Measurements from ENCODE around the gene SHE. TPM values are rescaled to one million over a fixed set of nuclear protein-coding genes. Genes with fewer than 3 reads are reported as not detected.

The SHE gene
- polyA plus RNA-seq, 1 donor from 2014 or later = 0.04 TPM

- Histone ChIP-seq H3K9ac (ENCODE audit: low read length) (no peak overlapping the region), H2AFZ (ENCODE audit: low read depth, low read length) (no peak overlapping the region), H4K20me1 (ENCODE audit: insufficient read depth) (no peaks in the 10 kb centered on the region), H3K4me2 (ENCODE audit: low read length) (no peak overlapping the region), H3K27me3 (ENCODE audit: insufficient read depth, low read depth, low read length) (no peaks in the 10 kb centered on the region), H3K9me3 (ENCODE audit: low read length) (no peaks in the 10 kb centered on the region), H3F3A (ENCODE audit: insufficient read depth, low read length, poor library complexity, severe bottlenecking) (no peaks in the 10 kb centered on the region), H3K4me3 (ENCODE audit: low read length) (no peak overlapping the region), H3K9me2 (ENCODE audit: insufficient read depth, low read length) (no peaks in the 10 kb centered on the region), H3K36me3 (ENCODE audit: insufficient read depth, low read length) (no peaks in the 10 kb centered on the region), H3K27ac (ENCODE audit: low read length) (no peak overlapping the region), H3K79me2 (replicated peaks; ENCODE audit: insufficient read depth, low read length) (no peaks in the 10 kb centered on the region)
- TF ChIP-seq, protein P1, sequence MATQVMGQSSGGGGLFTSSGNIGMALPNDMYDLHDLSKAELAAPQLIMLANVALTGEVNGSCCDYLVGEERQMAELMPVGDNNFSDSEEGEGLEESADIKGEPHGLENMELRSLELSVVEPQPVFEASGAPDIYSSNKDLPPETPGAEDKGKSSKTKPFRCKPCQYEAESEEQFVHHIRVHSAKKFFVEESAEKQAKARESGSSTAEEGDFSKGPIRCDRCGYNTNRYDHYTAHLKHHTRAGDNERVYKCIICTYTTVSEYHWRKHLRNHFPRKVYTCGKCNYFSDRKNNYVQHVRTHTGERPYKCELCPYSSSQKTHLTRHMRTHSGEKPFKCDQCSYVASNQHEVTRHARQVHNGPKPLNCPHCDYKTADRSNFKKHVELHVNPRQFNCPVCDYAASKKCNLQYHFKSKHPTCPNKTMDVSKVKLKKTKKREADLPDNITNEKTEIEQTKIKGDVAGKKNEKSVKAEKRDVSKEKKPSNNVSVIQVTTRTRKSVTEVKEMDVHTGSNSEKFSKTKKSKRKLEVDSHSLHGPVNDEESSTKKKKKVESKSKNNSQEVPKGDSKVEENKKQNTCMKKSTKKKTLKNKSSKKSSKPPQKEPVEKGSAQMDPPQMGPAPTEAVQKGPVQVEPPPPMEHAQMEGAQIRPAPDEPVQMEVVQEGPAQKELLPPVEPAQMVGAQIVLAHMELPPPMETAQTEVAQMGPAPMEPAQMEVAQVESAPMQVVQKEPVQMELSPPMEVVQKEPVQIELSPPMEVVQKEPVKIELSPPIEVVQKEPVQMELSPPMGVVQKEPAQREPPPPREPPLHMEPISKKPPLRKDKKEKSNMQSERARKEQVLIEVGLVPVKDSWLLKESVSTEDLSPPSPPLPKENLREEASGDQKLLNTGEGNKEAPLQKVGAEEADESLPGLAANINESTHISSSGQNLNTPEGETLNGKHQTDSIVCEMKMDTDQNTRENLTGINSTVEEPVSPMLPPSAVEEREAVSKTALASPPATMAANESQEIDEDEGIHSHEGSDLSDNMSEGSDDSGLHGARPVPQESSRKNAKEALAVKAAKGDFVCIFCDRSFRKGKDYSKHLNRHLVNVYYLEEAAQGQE (IDR thresholded peaks at IDR 0.05; ENCODE audit: borderline replicate concordance) = no peak
Measured at GRCh38 chr1:154466206-154466605, 36.0 kb downstream of the SHE start.

DNA sequence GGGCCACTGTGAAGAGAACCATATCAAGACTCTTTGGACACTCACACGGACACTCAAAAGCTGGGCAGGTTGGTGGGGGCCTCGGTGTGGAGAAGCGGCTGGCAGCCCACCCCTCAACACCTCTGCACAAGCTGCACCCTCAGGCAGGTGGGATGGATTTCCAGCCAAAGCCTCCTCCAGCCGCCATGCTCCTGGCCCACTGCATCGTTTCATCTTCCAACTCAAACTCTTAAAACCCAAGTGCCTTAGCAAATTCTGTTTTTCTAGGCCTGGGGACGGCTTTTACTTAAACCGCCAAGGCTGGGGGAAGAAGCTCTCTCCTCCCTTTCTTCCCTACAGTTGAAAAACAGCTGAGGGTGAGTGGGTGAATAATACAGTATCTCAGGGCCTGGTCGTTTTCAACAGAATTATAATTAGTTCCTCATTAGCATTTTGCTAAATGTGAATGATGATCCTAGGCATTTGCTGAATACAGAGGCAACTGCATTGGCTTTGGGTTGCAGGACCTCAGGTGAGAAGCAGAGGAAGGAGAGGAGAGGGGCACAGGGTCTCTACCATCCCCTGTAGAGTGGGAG is 36.5 kb downstream of the SHE start:
- Histone ChIP-seq H2AFZ (ENCODE audit: low read depth, low read length) (no peak overlapping the region), H3K9ac (ENCODE audit: low read length) (no peak overlapping the region), H3K9me2 (ENCODE audit: insufficient read depth, low read length) (no peaks in the 10 kb centered on the region), H3K9me3 (ENCODE audit: low read length) (no peaks in the 10 kb centered on the region), H3K27ac (ENCODE audit: low read length) (no peak overlapping the region), H3K79me2 (replicated peaks; ENCODE audit: insufficient read depth, low read length) (no peaks in the 10 kb centered on the region), H3F3A (ENCODE audit: insufficient read depth, low read length, poor library complexity, severe bottlenecking) (no peaks in the 10 kb centered on the region), H3K4me2 (ENCODE audit: low read length) (no peak overlapping the region), H3K36me3 (ENCODE audit: insufficient read depth, low read length) (no peaks in the 10 kb centered on the region), H3K4me3 (ENCODE audit: low read length) (no peak overlapping the region), H4K20me1 (ENCODE audit: insufficient read depth) (no peaks in the 10 kb centered on the region), H3K27me3 (ENCODE audit: insufficient read depth, low read depth, low read length) (no peaks in the 10 kb centered on the region)
- TF ChIP-seq, protein P1 (IDR thresholded peaks at IDR 0.05; ENCODE audit: borderline replicate concordance) = no peak
- TF ChIP-seq MXI1 (conservative IDR thresholded peaks at IDR 0.05; ENCODE audit: poor library complexity, severe bottlenecking) (no peak), POLR2AphosphoS5 (IDR thresholded peaks at IDR 0.05) (no peak), EP300 (conservative IDR thresholded peaks at IDR 0.05; ENCODE audit: poor library complexity, severe bottlenecking) (no peak), RAD21 (conservative IDR thresholded peaks at IDR 0.05) (no peak), TAF1 (IDR thresholded peaks at IDR 0.05; ENCODE audit: low read depth) (no peak), EZH2 (IDR thresholded peaks at IDR 0.05; ENCODE audit: borderline replicate concordance, insufficient read depth, low read length, poor library complexity, severe bottlenecking) (no peak), SMC3 (conservative IDR thresholded peaks at IDR 0.05; ENCODE audit: poor library complexity) (no peak)
- TF ChIP-seq, protein P2, sequence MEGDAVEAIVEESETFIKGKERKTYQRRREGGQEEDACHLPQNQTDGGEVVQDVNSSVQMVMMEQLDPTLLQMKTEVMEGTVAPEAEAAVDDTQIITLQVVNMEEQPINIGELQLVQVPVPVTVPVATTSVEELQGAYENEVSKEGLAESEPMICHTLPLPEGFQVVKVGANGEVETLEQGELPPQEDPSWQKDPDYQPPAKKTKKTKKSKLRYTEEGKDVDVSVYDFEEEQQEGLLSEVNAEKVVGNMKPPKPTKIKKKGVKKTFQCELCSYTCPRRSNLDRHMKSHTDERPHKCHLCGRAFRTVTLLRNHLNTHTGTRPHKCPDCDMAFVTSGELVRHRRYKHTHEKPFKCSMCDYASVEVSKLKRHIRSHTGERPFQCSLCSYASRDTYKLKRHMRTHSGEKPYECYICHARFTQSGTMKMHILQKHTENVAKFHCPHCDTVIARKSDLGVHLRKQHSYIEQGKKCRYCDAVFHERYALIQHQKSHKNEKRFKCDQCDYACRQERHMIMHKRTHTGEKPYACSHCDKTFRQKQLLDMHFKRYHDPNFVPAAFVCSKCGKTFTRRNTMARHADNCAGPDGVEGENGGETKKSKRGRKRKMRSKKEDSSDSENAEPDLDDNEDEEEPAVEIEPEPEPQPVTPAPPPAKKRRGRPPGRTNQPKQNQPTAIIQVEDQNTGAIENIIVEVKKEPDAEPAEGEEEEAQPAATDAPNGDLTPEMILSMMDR (IDR thresholded peaks at IDR 0.05; ENCODE audit: poor library complexity, severe bottlenecking) = no peak
